IPS-11a (cell line): ENCODE results near the gene PRUNE1.

Experiments used
- H3K4me3 ChIP-seq: one replicate; pipeline ENCODE4 v1.5.1; 2013; ENCODE audit warnings: low read depth, low read length, control low read depth

PRUNE1 gene

DNA sequence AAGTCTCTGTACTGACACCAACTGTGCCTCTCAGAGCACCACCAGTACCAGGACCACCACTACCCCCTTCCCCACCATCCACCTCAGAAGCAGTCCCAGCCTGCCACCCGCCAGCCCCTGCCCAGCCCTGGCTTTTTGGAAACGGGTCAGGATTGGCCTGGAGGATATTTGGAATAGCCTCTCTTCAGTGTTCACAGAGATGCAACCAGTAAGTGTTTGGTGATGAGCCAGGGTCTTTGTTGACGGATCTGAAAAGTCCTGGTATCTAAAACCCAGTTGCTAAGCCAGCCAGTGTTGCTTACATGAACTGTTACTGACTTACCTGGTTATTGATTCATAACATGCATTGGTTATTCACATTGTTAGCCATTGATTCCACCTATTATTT, 40.4 kb downstream of the PRUNE1 start:
- H3K4me3 ChIP-seq, result peak overlapping the region; percentile 78

DNA sequence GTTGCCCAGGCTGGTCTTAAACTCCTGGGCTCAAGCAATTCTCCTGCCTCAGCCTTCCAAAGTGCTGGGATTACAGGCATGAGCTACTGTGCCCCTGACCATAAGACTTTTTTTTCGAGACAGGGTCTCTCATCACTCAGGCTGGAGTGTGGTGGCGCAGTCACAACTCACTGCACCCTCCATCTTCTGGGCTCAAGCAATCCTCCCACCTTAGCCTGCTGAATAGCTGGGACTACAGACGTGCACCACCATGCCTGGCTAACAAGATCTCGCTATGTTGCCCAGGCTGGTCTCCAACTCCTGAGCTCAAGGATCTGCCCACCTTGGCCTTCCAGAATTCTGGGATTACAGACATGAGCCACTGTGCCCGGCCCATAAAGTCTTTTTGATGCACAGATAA, 41.2 kb downstream of the PRUNE1 start:
- H3K4me3 ChIP-seq, result no peak overlapping the region

DNA sequence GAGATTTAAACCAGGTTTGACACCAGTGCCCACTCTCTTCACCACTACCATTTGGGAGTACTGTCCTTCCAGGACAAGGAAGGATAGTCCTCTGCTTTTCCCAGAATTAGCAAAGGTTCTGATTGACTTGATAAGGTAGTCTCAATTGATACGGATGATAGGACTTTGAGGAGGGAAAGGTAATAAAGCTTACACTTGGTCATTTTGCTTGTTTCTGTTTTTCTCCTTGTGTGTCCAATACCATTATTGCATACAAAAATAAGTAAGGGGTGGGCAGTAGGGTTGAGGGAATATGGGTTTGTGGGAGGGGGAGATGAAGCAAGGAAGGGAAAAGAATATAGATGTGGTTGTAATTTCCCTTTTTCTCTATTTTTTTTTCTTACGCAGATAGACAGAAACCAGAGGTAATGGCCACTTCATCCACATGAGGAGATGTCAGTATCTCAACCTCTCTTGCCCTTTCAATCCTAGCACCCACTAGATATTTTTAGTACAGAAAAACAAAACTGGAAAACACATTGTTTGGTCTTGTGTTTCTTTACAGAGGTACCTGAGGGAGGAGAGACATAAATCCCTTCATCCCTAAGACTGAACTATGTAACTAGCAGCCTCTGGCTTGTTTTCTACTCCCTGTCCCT, 41.9 kb downstream of the PRUNE1 start:
- H3K4me3 ChIP-seq, result no peak overlapping the region

GRCh38 chr1:151051356-151052009, 43.2 kb downstream of the PRUNE1 start:
- H3K4me3 ChIP-seq, result no peak overlapping the region

DNA sequence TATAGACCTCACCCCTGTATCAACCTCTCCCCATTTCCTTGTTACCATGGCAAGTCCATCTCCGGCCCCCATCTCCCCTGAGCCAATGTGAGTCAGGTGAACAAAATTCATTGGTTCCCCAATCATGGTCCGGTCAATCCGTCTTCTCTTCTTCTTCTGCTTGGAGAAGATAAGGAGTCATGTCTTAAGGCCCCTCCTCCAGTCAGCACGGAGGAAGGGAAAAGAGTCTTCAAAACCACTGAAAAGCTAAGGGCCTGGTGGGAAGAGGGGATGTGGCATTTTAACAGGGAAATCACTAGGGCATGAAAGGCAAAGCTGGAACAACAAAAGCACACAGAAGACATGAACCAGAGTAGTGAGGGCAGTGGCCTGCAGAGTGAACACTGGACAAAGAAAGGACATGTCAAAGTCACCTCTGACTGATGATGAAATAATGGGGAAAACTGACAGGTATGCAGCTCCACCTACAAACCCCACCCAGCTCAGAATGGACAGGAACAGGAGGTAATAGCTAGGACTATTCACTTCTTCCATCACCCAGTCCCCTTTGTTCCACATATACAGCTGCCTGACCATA, 46.8 kb downstream of the PRUNE1 start:
- no peak overlapping the region for H3K4me3 ChIP-seq

- no peak overlapping the region for H3K4me3 ChIP-seq
Observed at GRCh38 chr1:151055581-151055980, 47.3 kb downstream of the PRUNE1 start.

- H3K4me3 ChIP-seq, result no peak overlapping the region
Observed at GRCh38 chr1:151056149-151056548, 47.9 kb downstream of the PRUNE1 start.

GRCh38 chr1:151058692-151059091, 50.4 kb downstream of the PRUNE1 start:
- H3K4me3 ChIP-seq, result peak overlapping the region; percentile 91

GRCh38 chr1:151059109-151060006, 51.1 kb downstream of the PRUNE1 start, which contains the start of gene CDC42SE1:
Gene CDC42SE1 (minus strand): TSS chr1:151059622. CDS start chr1:151055730, 3,892 bp downstream.
- H3K4me3 ChIP-seq, result peak within 1 kb of the TSS; percentile 91

GRCh38 chr1:151060007-151060656, 51.9 kb downstream of the PRUNE1 start, which contains the start of gene MLLT11:
Gene MLLT11 (plus strand): TSS chr1:151060397. CDS start chr1:151067225, 6,828 bp downstream.
- peak within 1 kb of the TSS; percentile 91 for H3K4me3 ChIP-seq

DNA sequence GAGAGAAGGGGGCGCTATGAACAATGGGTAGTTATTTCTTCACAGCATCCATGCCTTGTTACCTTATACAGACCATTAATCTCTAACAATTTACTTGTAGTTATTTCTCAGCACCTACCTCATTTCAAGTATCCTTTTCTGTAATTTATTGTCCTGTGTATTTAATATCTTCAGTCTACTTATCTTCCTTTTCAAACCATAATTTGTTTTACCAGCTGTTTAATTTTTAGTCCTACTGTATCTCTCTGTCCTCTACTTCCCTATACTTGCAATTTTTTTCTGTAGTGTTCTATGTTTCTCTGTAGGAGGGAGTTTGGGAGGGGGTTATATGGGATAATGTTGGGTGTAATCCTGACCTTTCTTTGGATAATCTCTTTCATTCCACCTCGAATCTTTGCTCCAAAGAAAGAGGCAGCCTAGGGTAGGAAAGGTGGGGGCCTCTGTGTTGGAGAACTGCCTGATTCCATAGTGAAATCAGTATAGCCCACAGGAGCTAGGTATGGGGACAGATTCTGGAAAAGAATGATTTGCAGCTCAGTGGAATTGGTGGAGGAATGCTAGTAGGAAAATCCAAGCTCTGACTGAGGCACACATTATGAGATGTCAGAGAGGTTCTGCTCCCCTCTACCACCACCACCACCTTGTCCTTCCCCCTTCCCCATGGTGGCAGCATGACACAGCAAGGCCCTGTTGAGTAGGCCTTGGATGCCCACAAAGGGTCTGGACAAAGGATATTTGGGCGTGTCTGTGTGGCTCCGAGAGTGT, 52.6 kb downstream of the PRUNE1 start:
- peak overlapping the region; percentile 91 for H3K4me3 ChIP-seq

DNA sequence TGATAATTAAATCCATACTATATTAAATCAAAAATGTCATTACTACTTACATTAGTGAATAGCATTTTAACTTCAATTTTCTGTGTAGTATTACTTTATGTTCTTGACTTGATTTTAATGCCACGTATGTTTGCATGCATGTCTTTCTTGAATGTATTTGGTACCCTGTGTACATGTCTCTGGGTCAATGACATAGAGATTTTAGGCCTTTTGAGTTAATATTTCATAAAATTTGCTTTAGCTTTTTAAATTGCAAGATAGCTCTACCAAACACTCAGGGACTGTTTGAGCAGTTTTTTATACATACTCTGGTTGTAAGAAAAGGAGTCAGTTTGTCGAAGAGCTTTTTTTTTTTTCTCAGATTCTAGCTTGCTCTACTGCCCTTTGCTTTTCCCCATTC, 53.5 kb downstream of the PRUNE1 start:
- peak overlapping the region; percentile 91 for H3K4me3 ChIP-seq

DNA sequence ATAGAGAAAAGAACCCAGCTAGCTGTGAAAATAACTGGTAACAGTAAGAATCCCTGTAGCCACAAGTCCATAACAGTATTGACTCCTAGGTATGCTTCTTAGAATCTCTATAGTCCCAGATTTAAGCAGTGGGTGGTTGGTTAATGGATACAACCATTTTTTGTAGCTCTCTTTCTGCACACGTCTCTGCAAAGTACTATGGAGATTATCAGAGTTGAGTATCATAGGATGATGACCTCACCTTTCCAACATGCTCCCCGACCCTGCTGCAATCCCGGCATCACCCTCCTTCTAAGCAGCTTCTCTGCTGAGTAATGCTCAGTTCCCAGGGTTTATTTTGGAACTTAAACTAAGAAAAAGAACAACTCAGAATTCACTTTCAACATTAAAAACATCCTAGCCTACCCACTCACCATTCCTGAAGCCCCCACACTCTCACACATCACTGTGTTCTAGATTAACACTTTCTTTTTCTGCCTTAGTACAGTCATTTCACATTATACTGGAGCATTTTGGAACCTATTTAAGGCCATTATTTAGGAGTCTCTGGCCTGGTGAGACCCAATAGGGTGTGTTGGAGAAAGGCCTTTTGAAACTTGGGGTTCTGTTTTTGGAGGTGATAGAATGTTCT, 54.6 kb downstream of the PRUNE1 start:
- H3K4me3 ChIP-seq, result no peak overlapping the region

GRCh38 chr1:151065089-151065645, 56.9 kb downstream of the PRUNE1 start:
- H3K4me3 ChIP-seq, result no peak overlapping the region

DNA sequence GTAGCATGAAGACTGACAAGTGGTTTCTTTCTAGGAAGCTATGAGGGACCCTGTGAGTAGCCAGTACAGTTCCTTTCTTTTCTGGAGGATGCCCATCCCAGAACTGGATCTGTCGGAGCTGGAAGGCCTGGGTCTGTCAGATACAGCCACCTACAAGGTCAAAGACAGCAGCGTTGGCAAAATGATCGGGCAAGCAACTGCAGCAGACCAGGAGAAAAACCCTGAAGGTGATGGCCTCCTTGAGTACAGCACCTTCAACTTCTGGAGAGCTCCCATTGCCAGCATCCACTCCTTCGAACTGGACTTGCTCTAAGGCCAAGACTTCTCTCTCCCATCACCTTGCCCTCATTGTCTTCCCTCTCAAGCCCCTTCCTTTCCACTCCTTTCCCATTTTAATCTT, 58.9 kb downstream of the PRUNE1 start:
- no peak overlapping the region for H3K4me3 ChIP-seq

DNA sequence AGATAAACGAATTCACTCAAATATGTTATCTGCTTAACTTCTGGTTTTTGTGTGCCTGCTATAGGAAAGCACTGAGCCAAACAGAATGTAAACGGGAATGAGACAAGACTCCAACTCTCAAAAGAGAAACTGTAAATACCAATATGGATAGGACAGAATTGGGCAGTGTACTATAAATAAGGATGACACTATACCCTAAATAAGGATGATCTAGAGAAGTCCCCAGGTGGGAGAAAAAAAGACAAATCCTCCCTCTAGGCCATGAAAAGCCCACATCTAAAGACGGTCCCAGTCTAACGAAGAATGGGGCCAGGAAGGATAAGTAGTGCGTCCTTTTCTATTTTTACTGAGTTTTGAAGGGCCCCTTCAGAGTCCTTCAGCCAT, 60.8 kb downstream of the PRUNE1 start:
- H3K4me3 ChIP-seq, result no peak overlapping the region

- H3K4me3 ChIP-seq, result peak within 1 kb of the TSS; percentile 79
Observed at GRCh38 chr1:151070474-151071276, 62.4 kb downstream of the PRUNE1 start, which contains the start of gene GABPB2. Gene GABPB2 (plus strand): TSS chr1:151070761. CDS start chr1:151088190, 17,429 bp downstream.

DNA sequence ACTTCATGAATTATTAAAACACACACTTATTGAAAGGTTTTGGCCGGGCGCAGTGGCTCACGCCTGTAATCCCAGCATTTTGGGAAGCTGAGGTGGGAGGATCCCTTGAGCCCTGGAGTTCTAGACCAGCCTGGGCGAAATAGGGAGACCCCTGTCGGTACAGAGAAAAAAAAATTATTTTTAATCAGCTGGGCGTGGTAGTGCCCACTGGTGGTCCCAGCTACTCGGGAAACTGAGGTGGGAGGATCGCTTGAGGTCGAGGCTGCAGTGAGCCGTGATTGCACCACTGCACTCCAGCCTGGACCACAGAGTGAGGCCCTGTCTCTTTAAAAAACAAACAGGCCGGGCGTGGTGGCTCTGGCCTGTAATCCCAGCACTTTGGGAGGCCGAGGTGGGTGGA, 64.0 kb downstream of the PRUNE1 start:
- H3K4me3 ChIP-seq, result no peak overlapping the region
